Spleen (tissue), 11 donors: ENCODE data around the gene OR5C1. TPM values are rescaled to one million over a fixed set of nuclear protein-coding genes. Genes with fewer than 3 reads are reported as not detected.

Experiments used
- DNase-seq: peaks from one replicate; pipeline ENCODE4 v3.0.0-alpha.2; 2020
- H3K27ac ChIP-seq, 8 donors: fragments of 200-600 bp; sonication (generic) in 7 of 8; 1 replicate in 4 of 8; 2 replicates in 4 of 8; pipeline versions ENCODE4 v1.5.0 to v1.8.0; 2016 to 2021; ENCODE audit warnings: inconsistent platforms in 4 of 8, mild to moderate bottlenecking in 4 of 8, moderate library complexity in 1 of 8
- H3K27me3 ChIP-seq, 7 donors: fragments of 200-600 bp; sonication (generic) in 6 of 7; replicated peaks in 1 of 7; 1 replicate in 4 of 7; 2 replicates in 3 of 7; pipeline versions ENCODE4 v1.5.0 to v1.8.0; 2016 to 2021; ENCODE audit warnings: inconsistent platforms in 3 of 7, mild to moderate bottlenecking in 1 of 7
- H3K36me3 ChIP-seq, 6 donors: fragments of 200-600 bp; sonication (generic) in 5 of 6; 1 replicate in 4 of 6; 2 replicates in 2 of 6; pipeline versions ENCODE4 v1.5.0 to v1.8.0; 2016 to 2021; ENCODE audit warnings: inconsistent platforms in 2 of 6
- H3K4me1 ChIP-seq, 6 donors: fragments of 200-600 bp; sonication (generic) in 5 of 6; 1 replicate in 3 of 6; 2 replicates in 3 of 6; pipeline versions ENCODE4 v1.5.0 to v1.8.0; 2016 to 2021; ENCODE audit warnings: inconsistent platforms in 3 of 6
- H3K4me3 ChIP-seq, 8 donors: fragments of 200-600 bp; sonication (generic) in 7 of 8; 1 replicate in 4 of 8; 2 replicates in 4 of 8; pipeline versions ENCODE4 v1.5.0 to v1.8.0; 2016 to 2021; ENCODE audit warnings: inconsistent platforms in 4 of 8, mild to moderate bottlenecking in 4 of 8, moderate library complexity in 2 of 8
- H3K9me3 ChIP-seq, 8 donors: fragments of 200-600 bp; sonication (generic) in 7 of 8; 1 replicate in 4 of 8; 2 replicates in 4 of 8; pipeline versions ENCODE4 v1.5.0 to v1.8.0; 2016 to 2021; ENCODE audit warnings: inconsistent platforms in 4 of 8
- CTCF ChIP-seq, 11 experiments: fragments of 200-600 bp in 7 of 11; fragments of 450-650 bp in 4 of 11; sonication (generic) in 4 of 11; IDR thresholded peaks in 8 of 11; conservative IDR thresholded peaks in 3 of 11; 1 replicate in 7 of 11; 2 replicates in 4 of 11; pipeline versions ENCODE4 v1.4.0 to v1.8.0; 2016 to 2021; ENCODE audit warnings: antibody characterized with exemption in 11 of 11, inconsistent platforms in 4 of 11, mild to moderate bottlenecking in 1 of 11
- POLR2A ChIP-seq, 3 donors: fragments of 450-650 bp; IDR thresholded peaks; one replicate each; pipeline ENCODE4 v1.5.1; 2017; ENCODE audit warnings: antibody characterized with exemption in 3 of 3, mild to moderate bottlenecking in 1 of 3
- POLR2AphosphoS5 ChIP-seq, 3 donors: sonication (generic); formaldehyde crosslinking; IDR thresholded peaks; one replicate each; pipeline ENCODE4 v1.5.1; 2017; ENCODE audit warnings: antibody characterized with exemption in 3 of 3
- WGBS, 5 donors: extraction: QIAGEN DNeasy Blood & Tissue Kit in 3 of 5; methylation state at CpG; one replicate each; pipeline versions ENCODE4 v1.1.5 to v1.1.7; 2013 to 2018; 5-methylcytosine and 5-hydroxymethylcytosine counted together
- intact Hi-C: fragments of 100-400 bp; cut with DNase I; formaldehyde crosslinking; loops from one replicate; pipeline ENCODE4 v1.15.0; 2023; ENCODE audit warnings: low total_unique reads
- polyA plus RNA-seq, 3 donors: library from polyadenylated mRNA; stranded (reverse); fragments of 200-250 nt; gene quantifications; one replicate each; pipeline ENCODE4 v1.2.1, GENCODE V29; 2013
- total RNA-seq, 7 donors: library from RNA; depleted of rRNA in 3 of 7; stranded (reverse); fragments of >200 nt in 3 of 7; fragmentation: NEBNext Ultra II Directional in 4 of 7; extraction: Animal tissue kit (Norgen Biotek cat#: 25700) in 4 of 7; gene quantifications; one replicate each; pipeline versions ENCODE4 v1.1.0 to v1.2.1, GENCODE V29; 2016 to 2021
- donor health status: healthy with polysubstance abuse.
- donor health status: DM: no; HTN: no; CAD: no; lungs with moderate emphysema.
- donor health status: DM: no; HTN: no; CAD: no.
- donor health status: Bipolar disorder and iron deficiency.
- donor health status: healthy.
- donor health status: DM: no; HTN: no; CAD: no.
- donor health status: DM: yes; HTN: yes; CAD: no.

The OR5C1 gene
- total and polyA plus RNA-seq, 10 donors: not detected

DNA sequence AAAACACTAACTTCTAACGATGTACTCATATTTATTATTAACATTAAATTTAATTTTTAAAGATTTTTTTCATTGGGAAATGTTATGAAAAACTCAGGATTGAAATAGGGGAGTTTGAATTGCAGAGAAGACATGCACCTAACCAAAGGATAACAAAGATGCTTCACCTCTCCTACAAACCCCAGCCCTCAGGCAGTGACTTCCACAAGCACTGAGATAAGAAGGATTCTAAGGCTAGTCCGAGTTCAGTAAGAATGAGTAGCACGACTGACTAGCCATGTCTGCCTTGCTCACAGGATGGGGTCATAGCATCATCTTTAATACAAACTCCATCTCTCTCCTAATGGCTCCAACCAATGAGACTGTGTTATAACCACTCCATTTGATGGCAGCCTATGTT lies 7.1 kb upstream of the OR5C1 start:
- no peaks in the 10 kb centered on the region for H3K9me3 ChIP-seq
- DNase-seq: no peak
- intact Hi-C loops: no loop called here
- H3K27me3 ChIP-seq: no peaks in the 10 kb centered on the region
- TF ChIP-seq CTCF (IDR thresholded peaks at IDR 0.05 in 8 of 11, conservative IDR thresholded peaks at IDR 0.05 in 3 of 11) (no peak), POLR2A (IDR thresholded peaks at IDR 0.05) (no peak), POLR2AphosphoS5 (IDR thresholded peaks at IDR 0.05) (no peak)
- H3K36me3 ChIP-seq: no peaks in the 10 kb centered on the region
- 59 to 82% (median 76%) methylated on average over 3 of the region's 3 CpGs for WGBS, 5 donors
- H3K27ac ChIP-seq: no peak overlapping the region
- no peaks in the 10 kb centered on the region for H3K4me1 ChIP-seq
- no peak overlapping the region for H3K4me3 ChIP-seq

- Histone ChIP-seq H3K27me3 (no peaks in the 10 kb centered on the region), H3K9me3 (no peaks in the 10 kb centered on the region), H3K4me3 (no peak overlapping the region), H3K27ac (no peak overlapping the region), H3K4me1 (no peaks in the 10 kb centered on the region), H3K36me3 (peaks cover 0 to 7% (median 0%) of the 10 kb centered on the region in 6 donors)
- TF ChIP-seq POLR2A (IDR thresholded peaks at IDR 0.05) (no peak), POLR2AphosphoS5 (IDR thresholded peaks at IDR 0.05) (no peak), CTCF (IDR thresholded peaks at IDR 0.05 in 8 of 11, conservative IDR thresholded peaks at IDR 0.05 in 3 of 11) (no peak)
- intact Hi-C loops: no loop called here
- no peak for DNase-seq
Measured at GRCh38 chr9:122785269-122785668, 3.5 kb upstream of the OR5C1 start.

- H3K4me1 ChIP-seq: no peaks in the 10 kb centered on the region
- 81 to 96% (median 89%) methylated on average over 4 of the region's 4 CpGs for WGBS, 5 donors
- H3K9me3 ChIP-seq: no peaks in the 10 kb centered on the region
- DNase-seq: no peak
- TF ChIP-seq POLR2AphosphoS5 (IDR thresholded peaks at IDR 0.05) (no peak), CTCF (IDR thresholded peaks at IDR 0.05 in 8 of 11, conservative IDR thresholded peaks at IDR 0.05 in 3 of 11) (no peak), POLR2A (IDR thresholded peaks at IDR 0.05) (no peak)
- H3K4me3 ChIP-seq: no peak overlapping the region
- H3K27me3 ChIP-seq: no peaks in the 10 kb centered on the region
- no peak overlapping the region for H3K27ac ChIP-seq
- H3K36me3 ChIP-seq: peaks cover 0 to 7% (median 0%) of the 10 kb centered on the region in 6 donors
- intact Hi-C loops: no loop called here
Measured at GRCh38 chr9:122786338-122786737, 2.4 kb upstream of the OR5C1 start.

DNA sequence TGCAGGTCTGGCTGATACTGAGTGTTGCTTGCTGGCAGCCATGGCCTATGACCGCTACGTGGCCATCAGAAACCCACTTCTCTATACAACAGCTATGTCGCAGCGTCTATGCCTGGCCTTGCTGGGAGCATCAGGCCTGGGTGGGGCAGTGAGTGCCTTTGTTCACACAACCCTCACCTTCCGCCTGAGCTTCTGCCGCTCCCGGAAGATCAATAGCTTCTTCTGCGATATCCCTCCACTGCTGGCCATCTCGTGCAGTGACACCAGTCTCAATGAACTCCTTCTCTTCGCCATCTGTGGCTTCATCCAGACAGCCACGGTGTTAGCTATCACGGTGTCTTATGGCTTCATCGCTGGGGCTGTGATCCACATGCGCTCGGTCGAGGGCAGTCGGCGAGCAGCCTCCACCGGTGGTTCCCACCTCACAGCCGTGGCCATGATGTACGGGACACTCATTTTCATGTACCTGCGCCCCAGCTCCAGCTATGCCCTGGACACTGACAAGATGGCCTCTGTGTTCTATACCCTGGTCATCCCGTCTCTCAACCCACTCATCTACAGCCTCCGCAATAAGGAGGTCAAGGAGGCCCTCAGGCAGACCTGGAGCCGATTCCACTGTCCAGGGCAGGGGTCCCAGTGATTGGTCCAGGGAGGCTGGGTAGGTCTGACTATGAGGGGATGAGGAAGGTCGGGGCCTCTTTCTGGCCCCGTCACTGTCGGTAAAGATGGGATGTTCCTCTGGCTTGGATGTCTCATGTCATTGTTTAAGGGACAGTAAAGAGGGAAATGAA lies 718 bp downstream of the OR5C1 start:
- DNase-seq: no peak

More for the DNA sequence above, 718 bp downstream of the OR5C1 start:
- TF ChIP-seq POLR2AphosphoS5 (IDR thresholded peaks at IDR 0.05) (no peak), POLR2A (IDR thresholded peaks at IDR 0.05) (no peak), CTCF (IDR thresholded peaks at IDR 0.05 in 8 of 11, conservative IDR thresholded peaks at IDR 0.05 in 3 of 11) (no peak)
- H3K27ac ChIP-seq: no peak overlapping the region
- no peaks in the 10 kb centered on the region for H3K27me3 ChIP-seq
- H3K9me3 ChIP-seq: no peaks in the 10 kb centered on the region
- 88 to 97% (median 94%) methylated on average over 28 of the region's 28 CpGs for WGBS, 5 donors
- H3K4me3 ChIP-seq: no peak overlapping the region
- peaks cover 0 to 7% (median 0%) of the 10 kb centered on the region in 6 donors for H3K36me3 ChIP-seq
- H3K4me1 ChIP-seq: no peaks in the 10 kb centered on the region
- intact Hi-C loops: no loop called here
